ENCODE results near the gene IRF2BP1.
A peak's percentile ranks its signal among the peaks of the same experiment; 100 is the strongest.

The IRF2BP1 gene

DNA sequence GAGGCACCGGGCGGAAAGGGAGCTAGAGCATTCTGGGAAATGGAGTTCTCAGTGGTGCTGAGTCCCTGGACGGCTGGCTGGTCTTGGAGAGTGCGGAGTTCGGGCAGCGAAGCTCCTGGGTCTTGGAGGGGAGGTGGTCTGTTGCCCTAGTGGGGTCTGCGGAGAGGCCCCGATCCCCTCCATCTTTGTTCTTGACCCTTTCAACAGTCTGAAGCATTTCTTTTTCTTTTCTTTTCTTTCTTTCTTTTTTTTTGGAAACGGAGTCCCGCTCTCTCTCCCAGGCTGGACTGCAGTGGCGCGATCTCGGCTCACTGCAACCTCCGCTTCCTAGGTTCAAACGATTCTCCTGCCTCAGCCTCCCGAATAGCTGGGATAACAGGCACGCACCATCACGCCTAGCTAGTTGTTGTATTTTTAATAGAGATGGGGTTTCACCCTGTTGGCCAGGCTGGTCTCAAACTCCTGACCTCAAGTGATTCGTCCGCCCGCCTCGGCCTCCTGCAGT lies 22.6 kb downstream of the IRF2BP1 start:
- H3K4me3 ChIP-seq (ENCODE audit: low read length) = peak overlapping the region; percentile 51
- DNase-seq (ENCODE audit: low read depth) = no peak
- TF ChIP-seq, protein P1, sequence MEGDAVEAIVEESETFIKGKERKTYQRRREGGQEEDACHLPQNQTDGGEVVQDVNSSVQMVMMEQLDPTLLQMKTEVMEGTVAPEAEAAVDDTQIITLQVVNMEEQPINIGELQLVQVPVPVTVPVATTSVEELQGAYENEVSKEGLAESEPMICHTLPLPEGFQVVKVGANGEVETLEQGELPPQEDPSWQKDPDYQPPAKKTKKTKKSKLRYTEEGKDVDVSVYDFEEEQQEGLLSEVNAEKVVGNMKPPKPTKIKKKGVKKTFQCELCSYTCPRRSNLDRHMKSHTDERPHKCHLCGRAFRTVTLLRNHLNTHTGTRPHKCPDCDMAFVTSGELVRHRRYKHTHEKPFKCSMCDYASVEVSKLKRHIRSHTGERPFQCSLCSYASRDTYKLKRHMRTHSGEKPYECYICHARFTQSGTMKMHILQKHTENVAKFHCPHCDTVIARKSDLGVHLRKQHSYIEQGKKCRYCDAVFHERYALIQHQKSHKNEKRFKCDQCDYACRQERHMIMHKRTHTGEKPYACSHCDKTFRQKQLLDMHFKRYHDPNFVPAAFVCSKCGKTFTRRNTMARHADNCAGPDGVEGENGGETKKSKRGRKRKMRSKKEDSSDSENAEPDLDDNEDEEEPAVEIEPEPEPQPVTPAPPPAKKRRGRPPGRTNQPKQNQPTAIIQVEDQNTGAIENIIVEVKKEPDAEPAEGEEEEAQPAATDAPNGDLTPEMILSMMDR (conservative IDR thresholded peaks at IDR 0.05; ENCODE audit: low read length) = no peak

DNA sequence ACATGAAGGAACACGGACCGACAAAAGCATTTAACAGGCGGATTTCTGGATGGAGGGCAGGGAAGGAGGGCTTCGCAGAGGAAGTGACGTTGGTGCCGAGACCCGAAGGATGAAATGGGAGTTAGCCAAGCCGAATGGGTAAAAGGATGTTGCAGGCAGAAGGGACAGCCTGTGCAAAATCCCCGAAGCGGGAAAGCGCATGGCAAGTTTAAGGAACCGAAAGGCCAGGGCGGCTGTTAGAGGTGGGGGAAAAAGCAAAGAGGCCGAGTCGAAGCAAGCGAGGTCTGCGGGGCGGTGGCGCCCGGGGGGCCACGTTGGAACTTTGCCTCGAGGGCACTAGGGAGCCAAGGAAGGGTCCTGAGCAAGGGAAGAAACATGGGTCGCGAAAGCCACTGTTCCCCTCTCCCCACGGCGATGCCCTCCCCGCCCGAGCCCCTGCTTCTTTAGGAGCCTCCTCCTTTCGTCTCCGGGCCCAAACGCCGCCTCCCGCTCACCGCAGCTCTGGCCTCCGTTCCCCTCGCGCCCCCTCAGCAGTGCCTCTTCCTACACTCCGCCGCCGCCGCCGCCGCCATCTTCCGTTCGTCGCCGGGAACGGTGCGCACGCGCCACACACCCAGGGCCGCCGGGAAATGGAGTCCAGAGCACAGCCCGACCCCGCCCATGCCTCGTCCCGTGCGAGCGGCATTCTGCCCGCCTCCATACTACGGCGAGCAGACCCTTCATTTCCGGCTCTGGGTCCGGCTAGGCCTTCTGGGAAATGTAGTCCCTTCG lies 23.2 kb downstream of the IRF2BP1 start, which contains the start of gene SYMPK:
Gene SYMPK (minus strand): TSS at position 584 of the 771 bp plus-strand sequence. CDS start 8,652 bp downstream, outside the sequence.
- peak; percentile 97 for DNase-seq (ENCODE audit: low read depth)
- TF ChIP-seq, protein P1 (conservative IDR thresholded peaks at IDR 0.05; ENCODE audit: low read length) = no peak
- H3K4me3 ChIP-seq (ENCODE audit: low read length) = peak within 1 kb of the TSS; percentile 99

GRCh38 chr19:45862271-45862563 lies 23.7 kb downstream of the IRF2BP1 start:
- DNase-seq (ENCODE audit: low read depth) = no peak
- TF ChIP-seq, protein P1 (conservative IDR thresholded peaks at IDR 0.05; ENCODE audit: low read length) = 0 out of 2 replicates have a peak, but pooled peaks have one; percentile 5
- H3K4me3 ChIP-seq (ENCODE audit: low read length) = peak overlapping the region; percentile 99

GRCh38 chr19:45860359-45861259 lies 25.3 kb downstream of the IRF2BP1 start:
- no peak for DNase-seq (ENCODE audit: low read depth)
- no peak overlapping the region for H3K4me3 ChIP-seq (ENCODE audit: low read length)
- TF ChIP-seq, protein P1 (conservative IDR thresholded peaks at IDR 0.05; ENCODE audit: low read length) = no peak

GRCh38 chr19:45854167-45854778 lies 31.7 kb downstream of the IRF2BP1 start:
- TF ChIP-seq, protein P1 (conservative IDR thresholded peaks at IDR 0.05; ENCODE audit: low read length) = no peak

GRCh38 chr19:45852983-45853382 lies 33.0 kb downstream of the IRF2BP1 start:
- TF ChIP-seq, protein P1 (conservative IDR thresholded peaks at IDR 0.05; ENCODE audit: low read length) = no peak
- DNase-seq (ENCODE audit: low read depth) = no peak

More at GRCh38 chr19:45854167-45854778, 31.7 kb downstream of the IRF2BP1 start:
- DNase-seq (ENCODE audit: low read depth) = no peak
- H3K4me3 ChIP-seq (ENCODE audit: low read length) = no peak overlapping the region

More at GRCh38 chr19:45852983-45853382, 33.0 kb downstream of the IRF2BP1 start:
- no peak overlapping the region for H3K4me3 ChIP-seq (ENCODE audit: low read length)
